Trophoblast cell (in vitro differentiated cells and primary cell): ENCODE measurements around the gene ILF3. TPM values are rescaled to one million over a fixed set of nuclear protein-coding genes. Genes with fewer than 3 reads are reported as not detected.
A peak's percentile ranks its signal among the peaks of the same experiment; 100 is the strongest.

Experiments
- DNase-seq, 2 donors: peaks; one replicate each; pipeline ENCODE4 v3.0.0-alpha.2; 2016
- H2AFZ ChIP-seq: 2 replicates; pipeline ENCODE4 v1.6.1; 2013; ENCODE audit warnings: low read length, moderate library complexity, mild to moderate bottlenecking; ENCODE audit not compliant: insufficient read depth, poor library complexity
- H2AK5ac ChIP-seq: 2 replicates; pipeline ENCODE4 v1.6.1; 2013; ENCODE audit warnings: mild to moderate bottlenecking, low read length
- H2BK120ac ChIP-seq: 2 replicates; pipeline ENCODE4 v1.6.1; 2013; ENCODE audit warnings: low read length, mild to moderate bottlenecking, moderate library complexity; ENCODE audit not compliant: insufficient read depth, poor library complexity
- H2BK12ac ChIP-seq: 2 replicates; pipeline ENCODE4 v1.6.1; 2013; ENCODE audit warnings: mild to moderate bottlenecking, low read length, moderate library complexity
- H2BK5ac ChIP-seq: 2 replicates; pipeline ENCODE4 v1.6.1; 2013; ENCODE audit warnings: low read length, low read depth, moderate library complexity, mild to moderate bottlenecking; ENCODE audit not compliant: poor library complexity
- H3K14ac ChIP-seq: 2 replicates; pipeline ENCODE4 v1.6.1; 2013; ENCODE audit warnings: mild to moderate bottlenecking, low read length
- H3K18ac ChIP-seq: 2 replicates; pipeline ENCODE4 v1.6.1; 2013; ENCODE audit warnings: mild to moderate bottlenecking, low read length
- H3K23ac ChIP-seq: 2 replicates; pipeline ENCODE4 v1.6.1; 2013; ENCODE audit warnings: low read length
- H3K27ac ChIP-seq: 2 replicates; pipeline ENCODE4 v1.5.1; 2013; ENCODE audit warnings: low read depth, mild to moderate bottlenecking, inconsistent platforms, low read length, moderate library complexity
- H3K27me3 ChIP-seq: 2 replicates; pipeline ENCODE4 v1.6.1; 2013; ENCODE audit warnings: inconsistent platforms, mild to moderate bottlenecking, low read length, moderate library complexity; ENCODE audit not compliant: insufficient read depth
- H3K36me3 ChIP-seq, 2 experiments: 1 replicate in 1 of 2; 2 replicates in 1 of 2; pipeline ENCODE4 v1.6.1; 2013; ENCODE audit warnings: low read length in 2 of 2, mild to moderate bottlenecking in 2 of 2, moderate library complexity in 1 of 2; ENCODE audit not compliant: insufficient read depth in 2 of 2, control insufficient read depth in 1 of 2
- H3K4ac ChIP-seq: 2 replicates; pipeline ENCODE4 v1.6.1; 2013; ENCODE audit warnings: low read depth, mild to moderate bottlenecking, low read length, moderate library complexity
- H3K4me1 ChIP-seq, 2 experiments: 1 replicate in 1 of 2; 2 replicates in 1 of 2; pipeline ENCODE4 v1.6.1; 2013; ENCODE audit warnings: low read length in 2 of 2, mild to moderate bottlenecking in 2 of 2, moderate library complexity in 1 of 2; ENCODE audit not compliant: insufficient read depth in 2 of 2, control insufficient read depth in 1 of 2
- H3K4me2 ChIP-seq: 2 replicates; pipeline ENCODE4 v1.6.1; 2013; ENCODE audit warnings: inconsistent platforms, mild to moderate bottlenecking, low read length, moderate library complexity
- H3K4me3 ChIP-seq: 2 replicates; pipeline ENCODE4 v1.5.1; 2013; ENCODE audit warnings: mild to moderate bottlenecking, low read depth, low read length, inconsistent platforms
- H3K79me1 ChIP-seq: one replicate; pipeline ENCODE4 v1.6.1; 2013; ENCODE audit warnings: low read length
- H3K79me2 ChIP-seq: 2 replicates; pipeline ENCODE4 v1.6.1; 2013; ENCODE audit warnings: low read length, mild to moderate bottlenecking; ENCODE audit not compliant: control insufficient read depth, insufficient read depth, poor library complexity
- H3K9ac ChIP-seq: 2 replicates; pipeline ENCODE4 v1.6.1; 2013; ENCODE audit warnings: mild to moderate bottlenecking, low read length
- H3K9me3 ChIP-seq: 2 replicates; pipeline ENCODE4 v1.6.1; 2013; ENCODE audit warnings: low read depth, mild to moderate bottlenecking, control low read depth, inconsistent platforms, low read length; ENCODE audit not compliant: insufficient read depth
- H4K12ac ChIP-seq: 2 replicates; pipeline ENCODE4 v1.6.1; 2013; ENCODE audit warnings: low read depth, mild to moderate bottlenecking, low read length, moderate library complexity
- H4K8ac ChIP-seq: 2 replicates; pipeline ENCODE4 v1.6.1; 2013; ENCODE audit warnings: low read depth, mild to moderate bottlenecking, low read length, moderate library complexity
- H4K91ac ChIP-seq: one replicate; pipeline ENCODE4 v1.6.1; 2013; ENCODE audit warnings: low read depth, mild to moderate bottlenecking, low read length, moderate library complexity
- WGBS: extraction: QIAGEN DNeasy Blood & Tissue Kit; methylation state at CpG from one replicate; pipeline ENCODE4 v1.1.7; 2013; ENCODE audit warnings: missing lambda C conversion rate; ENCODE audit not compliant: insufficient read length, insufficient coverage; ENCODE audit errors: extremely low coverage; 5-methylcytosine and 5-hydroxymethylcytosine counted together
- polyA plus RNA-seq: library from polyadenylated mRNA; stranded (reverse); fragments of 200-250 nt; gene quantifications from 2 replicates; pipeline ENCODE4 v1.2.3, GENCODE V29; 2013

ILF3 gene
- 200 and 209 TPM in 2 replicates for polyA plus RNA-seq

DNA sequence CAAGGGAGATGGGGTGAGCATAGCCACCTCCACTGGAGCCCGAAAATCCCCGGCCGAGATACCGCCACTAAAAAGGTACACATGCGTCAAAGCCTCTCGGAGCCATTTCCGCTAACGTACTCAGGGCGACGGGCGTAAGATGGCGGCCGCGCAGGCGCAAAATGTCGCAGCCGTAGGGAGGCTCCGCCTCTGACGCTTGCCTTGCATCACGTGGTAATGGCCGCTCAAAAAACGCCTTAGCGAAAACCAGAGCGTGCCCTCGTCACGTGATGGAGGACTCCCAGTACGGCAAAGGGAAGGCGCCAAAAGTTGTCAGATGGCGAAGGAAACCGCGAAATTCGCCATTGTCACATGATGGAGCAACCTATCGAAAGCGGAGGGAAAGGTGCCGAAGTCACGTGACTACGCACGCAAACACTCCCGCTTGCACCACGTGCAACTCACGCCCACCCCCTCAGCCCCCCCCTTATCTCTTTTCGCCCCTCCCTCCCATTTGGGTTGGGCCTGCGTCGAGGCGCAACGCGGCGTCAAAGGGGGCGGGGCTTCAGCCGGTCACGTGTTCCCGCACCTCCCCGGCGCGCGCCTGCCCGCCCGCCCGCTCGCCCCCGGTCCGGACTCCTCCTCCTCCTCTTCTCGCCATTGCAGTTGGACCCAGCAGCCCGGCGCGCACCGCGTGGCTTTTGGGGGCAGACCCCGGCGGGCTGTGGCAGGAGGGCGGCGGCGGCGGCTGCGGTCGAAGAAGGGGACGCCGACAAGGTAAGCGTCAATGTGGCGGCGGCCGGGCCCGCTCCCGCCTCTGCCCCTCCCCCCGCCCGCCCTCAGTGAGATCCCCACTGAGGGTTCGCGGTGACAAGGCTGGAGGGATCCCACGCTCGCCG is at the start of gene ILF3:
TSS of gene ILF3 (plus strand) at position 615 of the 878 bp plus-strand sequence. CDS start 16,260 bp downstream, outside the sequence.
- Histone ChIP-seq H3K18ac (peak within 1 kb of the TSS; percentile 95), H3K9ac (peak within 1 kb of the TSS; percentile 99), H3K79me2 (peaks cover 43% of the 10 kb centered on the region), H3K4ac (peak within 1 kb of the TSS; percentile 98), H4K12ac (peak within 1 kb of the TSS; percentile 93), H3K36me3 (peaks cover 5 to 9% of the 10 kb centered on the region in 2 experiments), H3K4me1 (peaks cover 7 to 10% of the 10 kb centered on the region in 2 experiments), H3K27me3 (no peaks in the 10 kb centered on the region), H2BK120ac (peak within 1 kb of the TSS; percentile 95), H3K79me1 (peaks cover 16% of the 10 kb centered on the region), H4K91ac (peak within 1 kb of the TSS; percentile 98), H3K23ac (no peak within 1 kb of the TSS), H3K4me2 (peak within 1 kb of the TSS; percentile 98), H2AK5ac (peak within 1 kb of the TSS; percentile 92), H3K14ac (peak within 1 kb of the TSS; percentile 96), H3K9me3 (no peaks in the 10 kb centered on the region), H3K27ac (peak within 1 kb of the TSS; percentile 90), H2BK12ac (no peak within 1 kb of the TSS), H4K8ac (peak within 1 kb of the TSS; percentile 97), H2AFZ (peak within 1 kb of the TSS; percentile 91), H3K4me3 (peak within 1 kb of the TSS; percentile 97), H2BK5ac (peak within 1 kb of the TSS; percentile 93)
- peak; percentile 100 for DNase-seq
- WGBS: no CpG with 5 or more reads among the region's 91 CpGs

DNA sequence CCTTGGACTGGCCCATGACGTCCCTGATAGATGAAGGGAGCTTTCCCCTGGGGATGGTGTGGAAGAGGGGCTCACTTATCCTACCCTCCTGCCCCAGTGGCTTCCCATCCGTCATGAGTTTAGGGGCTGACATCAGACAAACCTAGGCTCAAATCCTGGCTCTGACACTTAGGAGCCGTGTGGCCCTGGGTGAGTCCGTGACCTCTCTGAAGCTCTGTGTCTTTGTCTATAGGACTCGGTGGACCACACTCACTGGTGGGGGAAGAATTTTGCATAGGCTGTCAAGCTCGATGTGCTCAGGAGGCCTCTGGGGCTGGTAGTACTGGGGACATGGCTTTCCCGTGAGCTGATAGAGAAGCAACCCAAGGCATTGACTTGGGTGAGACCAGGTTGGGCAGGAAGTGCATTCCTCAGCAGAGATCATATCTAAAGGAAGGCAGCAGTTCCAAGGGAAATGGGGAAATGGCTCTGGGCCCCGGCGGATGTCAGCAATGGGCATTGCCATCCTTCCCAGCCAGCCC is 49.6 kb upstream of the ILF3 start:
- no peaks in the 10 kb centered on the region for H3K9me3 ChIP-seq
- H2BK12ac ChIP-seq: peak overlapping the region; percentile 6
- H3K79me2 ChIP-seq: peaks cover 9% of the 10 kb centered on the region
- H3K18ac ChIP-seq: peak overlapping the region; percentile 54
- H3K36me3 ChIP-seq: peaks cover 2 to 5% of the 10 kb centered on the region in 2 experiments
- peak overlapping the region; percentile 41 for H3K27ac ChIP-seq
- DNase-seq: peak in 1 of 2 donors; percentile 70
- no peak overlapping the region for H3K4me2 ChIP-seq
- no peak overlapping the region for H3K23ac ChIP-seq
- no peak overlapping the region for H3K4me3 ChIP-seq
- no peak overlapping the region for H2AK5ac ChIP-seq
- no peak overlapping the region for H4K8ac ChIP-seq
- WGBS: no CpG with 5 or more reads among the region's 9 CpGs
- H3K14ac ChIP-seq: peak overlapping the region; percentile 6
- H2BK120ac ChIP-seq: peak overlapping the region; percentile 68
- peak overlapping the region; percentile 18 for H2BK5ac ChIP-seq
- H3K9ac ChIP-seq: no peak overlapping the region
- peaks cover 20% of the 10 kb centered on the region for H3K79me1 ChIP-seq
- H3K4ac ChIP-seq: peak overlapping the region; percentile 24
- H4K91ac ChIP-seq: peak overlapping the region; percentile 20
- H3K27me3 ChIP-seq: no peaks in the 10 kb centered on the region
- peaks cover 20 to 25% of the 10 kb centered on the region in 2 experiments for H3K4me1 ChIP-seq
- peak overlapping the region; percentile 21 for H2AFZ ChIP-seq
- no peak overlapping the region for H4K12ac ChIP-seq

DNA sequence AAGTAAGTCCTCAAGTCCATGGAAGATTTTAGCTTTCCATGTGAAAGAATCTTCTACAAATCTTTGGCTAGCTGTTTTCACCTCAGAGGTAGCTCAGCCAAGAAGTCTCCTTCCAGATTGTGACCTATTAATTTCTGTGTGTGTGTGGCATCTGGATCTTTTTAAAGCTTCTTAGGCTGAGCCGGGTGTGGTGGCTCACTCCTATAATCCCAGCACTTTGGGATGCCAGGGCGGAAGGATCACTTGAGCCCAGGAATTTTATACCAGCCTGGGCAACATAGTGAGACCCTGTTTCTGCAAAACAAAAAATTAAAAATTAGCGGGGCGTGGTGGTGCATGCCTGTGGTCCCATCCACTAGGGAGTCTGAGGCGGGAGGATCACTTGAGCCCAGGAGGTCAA is 42.2 kb upstream of the ILF3 start:
- H2AK5ac ChIP-seq: no peak overlapping the region
- H3K9me3 ChIP-seq: no peaks in the 10 kb centered on the region
- WGBS: no CpG with 5 or more reads among the region's 5 CpGs
- H3K79me2 ChIP-seq: no peaks in the 10 kb centered on the region
- no peaks in the 10 kb centered on the region for H3K79me1 ChIP-seq
- H3K4me1 ChIP-seq: peaks cover 0 to 1% of the 10 kb centered on the region in 2 experiments
- H4K91ac ChIP-seq: no peak overlapping the region
- no peak overlapping the region for H3K4me2 ChIP-seq
- H3K14ac ChIP-seq: no peak overlapping the region
- no peak overlapping the region for H2AFZ ChIP-seq
- peaks cover 4 to 6% of the 10 kb centered on the region in 2 experiments for H3K36me3 ChIP-seq
- no peaks in the 10 kb centered on the region for H3K27me3 ChIP-seq
- no peak overlapping the region for H2BK5ac ChIP-seq
- no peak overlapping the region for H2BK120ac ChIP-seq
- no peak overlapping the region for H4K8ac ChIP-seq
- H3K18ac ChIP-seq: no peak overlapping the region
- no peak overlapping the region for H3K4me3 ChIP-seq
- no peak for DNase-seq
- no peak overlapping the region for H3K9ac ChIP-seq
- no peak overlapping the region for H2BK12ac ChIP-seq
- no peak overlapping the region for H3K27ac ChIP-seq
- no peak overlapping the region for H3K4ac ChIP-seq
- no peak overlapping the region for H4K12ac ChIP-seq
- H3K23ac ChIP-seq: no peak overlapping the region

DNA sequence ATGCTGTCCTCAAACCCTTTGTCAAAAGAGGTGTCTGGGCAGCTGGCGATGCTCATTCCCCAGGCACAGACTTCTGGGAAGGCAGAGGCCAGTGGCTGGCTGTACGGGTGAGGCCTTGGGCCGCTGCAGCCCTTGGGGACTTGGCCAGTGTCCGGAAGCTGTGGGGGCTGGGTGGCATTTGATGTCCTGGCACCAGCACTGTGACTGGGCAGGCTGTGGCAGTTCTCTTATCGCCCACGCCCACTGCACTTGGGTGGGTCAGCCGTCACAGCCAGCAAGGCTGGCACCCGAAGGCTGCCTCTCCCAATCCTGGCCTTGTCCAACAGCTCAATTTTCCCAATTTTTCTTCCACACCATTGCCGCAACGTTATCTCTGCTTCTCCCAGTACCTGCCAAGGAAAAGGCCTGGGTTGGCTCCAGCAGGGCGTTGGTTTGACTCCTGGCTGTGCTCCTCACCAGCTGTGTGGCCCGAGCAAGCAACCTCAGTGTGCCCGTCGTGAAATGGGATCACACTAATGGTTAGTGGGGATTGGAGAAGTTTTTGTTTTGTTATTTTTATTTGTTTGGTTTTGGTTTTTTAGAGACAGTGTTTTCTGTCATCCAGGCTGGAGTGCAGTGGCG is 41.5 kb upstream of the ILF3 start:
- H4K91ac ChIP-seq: no peak overlapping the region
- H3K4me3 ChIP-seq: no peak overlapping the region
- no peak overlapping the region for H3K27ac ChIP-seq
- peaks cover 6 to 7% of the 10 kb centered on the region in 2 experiments for H3K4me1 ChIP-seq
- H3K79me2 ChIP-seq: no peaks in the 10 kb centered on the region
- H3K9me3 ChIP-seq: no peaks in the 10 kb centered on the region
- H2BK12ac ChIP-seq: no peak overlapping the region
- no peak overlapping the region for H3K18ac ChIP-seq
- H3K36me3 ChIP-seq: peaks cover 2 to 6% of the 10 kb centered on the region in 2 experiments
- H2AK5ac ChIP-seq: no peak overlapping the region
- H4K8ac ChIP-seq: no peak overlapping the region
- H2BK5ac ChIP-seq: no peak overlapping the region
- no CpG with 5 or more reads among the region's 15 CpGs for WGBS
- H2BK120ac ChIP-seq: no peak overlapping the region
- H2AFZ ChIP-seq: no peak overlapping the region
- H3K14ac ChIP-seq: no peak overlapping the region
- no peak overlapping the region for H4K12ac ChIP-seq
- no peak for DNase-seq
- H3K4ac ChIP-seq: no peak overlapping the region
- H3K27me3 ChIP-seq: no peaks in the 10 kb centered on the region
- no peak overlapping the region for H3K9ac ChIP-seq
- no peak overlapping the region for H3K4me2 ChIP-seq
- H3K23ac ChIP-seq: no peak overlapping the region
- peaks cover 5% of the 10 kb centered on the region for H3K79me1 ChIP-seq
